Sigmoid colon (tissue), 4 donors: ENCODE measurements around the gene MMP3.

Experiments
- POLR2A ChIP-seq, 2 donors: fragments of 450-650 bp; IDR thresholded peaks; one replicate each; pipeline ENCODE4 v1.6.1; 2016; ENCODE audit warnings: antibody characterized with exemption in 2 of 2, mild to moderate bottlenecking in 2 of 2, moderate library complexity in 2 of 2
- POLR2AphosphoS5 ChIP-seq, 4 donors: sonication (generic); formaldehyde crosslinking; IDR thresholded peaks; one replicate each; pipeline ENCODE4 v1.6.1; 2017; ENCODE audit warnings: antibody characterized with exemption in 4 of 4
- TF ChIP-seq, protein P1 (sequence below), 4 experiments: fragments of 450-650 bp in 3 of 4; fragments of 200-600 bp in 1 of 4; IDR thresholded peaks; one replicate each; pipeline ENCODE4 v1.5.1; 2016 to 2019; ENCODE audit warnings: antibody characterized with exemption in 4 of 4, mild to moderate bottlenecking in 3 of 4, moderate library complexity in 2 of 4

DNA sequence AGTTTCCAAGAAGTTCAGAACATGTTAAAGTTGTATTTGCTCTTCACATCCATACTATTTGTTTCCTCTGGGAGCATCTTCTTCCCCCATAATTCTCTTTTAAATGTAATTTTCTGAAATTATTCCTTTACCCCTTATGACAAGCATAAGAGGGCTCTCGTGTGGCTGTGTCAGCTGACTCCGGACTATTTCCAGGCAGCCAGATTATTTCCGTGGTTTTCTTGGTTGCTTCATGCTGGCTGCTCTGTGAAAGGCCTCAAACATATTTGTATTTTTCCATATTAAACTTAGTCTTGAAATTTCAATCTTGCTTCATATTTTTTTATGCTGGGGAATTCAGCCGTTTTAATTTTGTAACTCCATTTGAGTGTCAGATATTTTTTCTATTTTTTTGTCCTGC is 42.6 kb downstream of the MMP3 start:
- TF ChIP-seq, protein P1, sequence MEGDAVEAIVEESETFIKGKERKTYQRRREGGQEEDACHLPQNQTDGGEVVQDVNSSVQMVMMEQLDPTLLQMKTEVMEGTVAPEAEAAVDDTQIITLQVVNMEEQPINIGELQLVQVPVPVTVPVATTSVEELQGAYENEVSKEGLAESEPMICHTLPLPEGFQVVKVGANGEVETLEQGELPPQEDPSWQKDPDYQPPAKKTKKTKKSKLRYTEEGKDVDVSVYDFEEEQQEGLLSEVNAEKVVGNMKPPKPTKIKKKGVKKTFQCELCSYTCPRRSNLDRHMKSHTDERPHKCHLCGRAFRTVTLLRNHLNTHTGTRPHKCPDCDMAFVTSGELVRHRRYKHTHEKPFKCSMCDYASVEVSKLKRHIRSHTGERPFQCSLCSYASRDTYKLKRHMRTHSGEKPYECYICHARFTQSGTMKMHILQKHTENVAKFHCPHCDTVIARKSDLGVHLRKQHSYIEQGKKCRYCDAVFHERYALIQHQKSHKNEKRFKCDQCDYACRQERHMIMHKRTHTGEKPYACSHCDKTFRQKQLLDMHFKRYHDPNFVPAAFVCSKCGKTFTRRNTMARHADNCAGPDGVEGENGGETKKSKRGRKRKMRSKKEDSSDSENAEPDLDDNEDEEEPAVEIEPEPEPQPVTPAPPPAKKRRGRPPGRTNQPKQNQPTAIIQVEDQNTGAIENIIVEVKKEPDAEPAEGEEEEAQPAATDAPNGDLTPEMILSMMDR (IDR thresholded peaks at IDR 0.05): no peak
- TF ChIP-seq POLR2AphosphoS5 (IDR thresholded peaks at IDR 0.05): no peak
- TF ChIP-seq POLR2A (IDR thresholded peaks at IDR 0.05): no peak
